Muscle layer of colon (tissue), 2 donors: ENCODE results near the gene KXD1.

Source experiments
- H3K27ac ChIP-seq: one replicate; pipeline ENCODE4 v1.7.0; 2013; ENCODE audit warnings: low read depth, mild to moderate bottlenecking, low read length, moderate library complexity
- H3K27me3 ChIP-seq, 2 donors: one replicate each; pipeline ENCODE4 v1.7.0; 2013; ENCODE audit warnings: low read length in 2 of 2, mild to moderate bottlenecking in 2 of 2; ENCODE audit not compliant: insufficient read depth in 2 of 2, control insufficient read depth in 1 of 2
- H3K36me3 ChIP-seq: one replicate; pipeline ENCODE4 v1.7.0; 2013; ENCODE audit warnings: mild to moderate bottlenecking, low read length; ENCODE audit not compliant: insufficient read depth
- H3K4me1 ChIP-seq: one replicate; pipeline ENCODE4 v1.7.0; 2013; ENCODE audit warnings: mild to moderate bottlenecking, low read length; ENCODE audit not compliant: insufficient read depth
- H3K4me3 ChIP-seq, 2 donors: one replicate each; pipeline ENCODE4 v1.7.0; 2013; ENCODE audit warnings: low read length in 2 of 2, low read depth in 1 of 2, mild to moderate bottlenecking in 1 of 2, moderate library complexity in 1 of 2
- H3K9ac ChIP-seq: one replicate; pipeline ENCODE4 v1.7.0; 2013; ENCODE audit warnings: low read length
- H3K9me3 ChIP-seq: one replicate; pipeline ENCODE4 v1.7.0; 2013; ENCODE audit warnings: mild to moderate bottlenecking, low read length
- donor health status: abdominal sarcoma.
- donor health status: Adenocarcinoma of cecum.

The KXD1 gene

DNA sequence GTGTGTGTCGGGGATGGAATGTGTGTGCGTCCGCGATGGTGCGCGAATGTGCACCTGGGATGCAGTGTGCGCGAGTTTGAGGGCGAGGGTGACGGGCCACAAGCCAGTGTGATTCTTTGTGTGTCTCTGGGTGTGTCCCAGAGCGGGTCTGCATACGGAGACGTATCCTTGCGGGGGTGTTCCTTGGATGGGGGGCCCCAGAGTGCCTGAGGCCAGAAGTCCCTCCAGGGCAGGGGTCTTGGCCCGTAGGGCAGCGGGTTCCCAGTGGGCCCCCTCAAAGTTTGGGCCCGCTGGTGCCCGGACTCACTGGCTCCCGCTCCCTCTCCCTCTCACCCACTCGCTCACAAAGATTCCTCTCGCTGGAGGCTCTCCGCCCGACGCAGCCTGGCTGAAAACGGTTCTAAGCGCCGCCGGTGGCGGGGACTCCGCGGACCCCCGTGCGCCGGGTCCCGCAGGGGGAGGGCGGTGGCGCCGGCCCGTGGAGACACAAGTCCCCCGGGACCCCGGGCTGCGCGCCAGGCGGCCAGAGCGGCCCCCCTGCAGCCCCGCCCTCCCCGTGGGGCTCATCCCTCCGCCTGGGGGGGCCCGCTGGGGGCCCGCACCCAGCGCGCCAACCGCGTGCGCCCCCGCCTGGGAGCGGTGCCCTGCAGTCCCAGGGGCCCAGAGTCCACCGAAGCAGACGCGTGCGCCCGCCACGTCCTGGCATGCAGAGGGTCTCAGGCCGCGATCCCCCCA is 48.0 kb downstream of the KXD1 start:
- no peak overlapping the region for H3K9ac ChIP-seq
- peaks cover 49 to 80% of the 10 kb centered on the region in 2 donors for H3K27me3 ChIP-seq
- H3K4me3 ChIP-seq: no peak overlapping the region
- H3K27ac ChIP-seq: no peak overlapping the region
- no peaks in the 10 kb centered on the region for H3K4me1 ChIP-seq
- H3K9me3 ChIP-seq: no peaks in the 10 kb centered on the region
- H3K36me3 ChIP-seq: no peaks in the 10 kb centered on the region

DNA sequence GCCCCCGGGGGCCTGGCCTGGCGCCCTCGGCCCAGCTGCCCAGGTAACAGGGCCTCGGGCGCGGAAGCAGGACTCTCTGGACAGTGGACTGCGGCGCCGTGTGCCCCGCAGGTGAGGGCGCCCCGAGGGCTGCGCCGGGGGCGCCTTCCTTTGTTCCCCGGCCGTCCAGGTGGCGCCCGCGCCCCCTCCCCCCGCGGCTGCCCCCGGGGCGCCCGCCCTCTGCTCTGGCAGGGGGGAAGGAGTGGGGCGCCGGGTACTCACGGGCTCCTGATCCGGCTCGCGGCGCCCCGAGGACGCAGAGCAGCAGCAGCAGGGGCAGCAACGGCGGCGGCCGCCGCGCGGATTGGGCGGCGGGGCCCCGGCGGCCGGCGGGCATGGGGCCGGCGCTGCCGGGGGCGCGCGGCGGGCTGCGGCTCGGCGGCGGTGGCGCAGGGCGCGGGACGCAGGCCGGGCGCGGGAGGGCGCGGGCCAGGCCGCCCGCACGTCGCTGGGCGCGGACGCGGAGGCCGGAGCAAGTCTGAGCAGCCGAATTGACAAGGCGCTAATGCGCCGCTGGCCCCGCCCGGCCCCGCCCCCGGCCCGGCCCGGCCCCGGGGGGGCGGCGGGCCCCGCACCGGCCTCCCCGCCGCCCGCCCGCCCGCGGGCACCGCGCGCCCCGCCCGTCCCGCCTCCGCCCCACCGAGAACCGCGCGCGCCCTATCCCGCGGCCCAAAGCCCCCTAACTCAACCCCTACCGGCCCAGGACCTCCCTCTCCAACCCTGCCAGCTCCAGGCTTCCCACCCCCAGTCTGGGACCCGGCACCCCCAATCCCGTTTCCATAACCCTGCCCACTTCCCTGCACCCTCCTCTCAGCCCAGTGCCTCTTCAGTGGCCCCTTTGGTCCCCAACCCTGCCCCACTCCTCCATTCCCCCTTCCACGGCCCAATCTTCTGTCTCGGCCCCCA is 48.9 kb downstream of the KXD1 start, which contains the start of gene CRLF1:
Gene CRLF1, minus strand, starts transcription at position 519 of the 945 bp plus-strand sequence. Its CDS starts 143 bp downstream, at position 376.
- no peaks in the 10 kb centered on the region for H3K9me3 ChIP-seq
- peaks cover 55 to 89% of the 10 kb centered on the region in 2 donors for H3K27me3 ChIP-seq
- no peak within 1 kb of the TSS for H3K9ac ChIP-seq
- H3K27ac ChIP-seq: no peak within 1 kb of the TSS
- H3K4me1 ChIP-seq: no peaks in the 10 kb centered on the region
- H3K4me3 ChIP-seq: no peak within 1 kb of the TSS
- no peaks in the 10 kb centered on the region for H3K36me3 ChIP-seq

GRCh38 chr19:18607226-18608101 is 49.8 kb downstream of the KXD1 start:
- Histone ChIP-seq H3K27ac (no peak overlapping the region), H3K4me3 (no peak overlapping the region), H3K36me3 (no peaks in the 10 kb centered on the region), H3K27me3 (peaks cover 63 to 91% of the 10 kb centered on the region in 2 donors), H3K4me1 (peaks cover 8% of the 10 kb centered on the region), H3K9ac (no peak overlapping the region), H3K9me3 (no peaks in the 10 kb centered on the region)

- Histone ChIP-seq H3K36me3 (no peaks in the 10 kb centered on the region), H3K4me3 (no peak overlapping the region), H3K9ac (no peak overlapping the region), H3K27me3 (peaks cover 68 to 94% of the 10 kb centered on the region in 2 donors), H3K4me1 (peaks cover 16% of the 10 kb centered on the region), H3K27ac (no peak overlapping the region), H3K9me3 (no peaks in the 10 kb centered on the region)
Measured at GRCh38 chr19:18608102-18608804, 50.6 kb downstream of the KXD1 start.

GRCh38 chr19:18608805-18609716 is 51.4 kb downstream of the KXD1 start:
- no peaks in the 10 kb centered on the region for H3K9me3 ChIP-seq
- H3K27me3 ChIP-seq: peaks cover 72 to 94% of the 10 kb centered on the region in 2 donors
- H3K4me3 ChIP-seq: no peak overlapping the region
- H3K36me3 ChIP-seq: no peaks in the 10 kb centered on the region
- H3K9ac ChIP-seq: no peak overlapping the region
- peaks cover 16% of the 10 kb centered on the region for H3K4me1 ChIP-seq
- no peak overlapping the region for H3K27ac ChIP-seq

DNA sequence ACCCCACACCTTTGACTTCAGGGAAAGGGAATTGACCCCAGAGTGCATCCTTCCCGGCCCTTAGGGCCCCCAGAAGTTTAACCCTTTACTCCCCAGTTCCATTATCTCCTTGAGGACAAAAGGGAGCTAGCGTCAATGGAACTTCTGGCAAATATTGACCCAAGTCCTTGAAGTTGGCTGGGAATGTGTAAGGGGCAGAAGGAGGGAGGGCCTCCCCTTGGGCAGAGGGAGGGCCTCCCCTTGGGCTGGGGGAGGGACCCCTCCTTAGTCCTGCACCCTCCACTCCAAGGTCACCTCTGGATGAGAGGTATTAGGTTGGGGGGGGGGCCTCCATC is 52.0 kb downstream of the KXD1 start:
- no peaks in the 10 kb centered on the region for H3K36me3 ChIP-seq
- H3K4me3 ChIP-seq: no peak overlapping the region
- peaks cover 70 to 94% of the 10 kb centered on the region in 2 donors for H3K27me3 ChIP-seq
- H3K4me1 ChIP-seq: peaks cover 16% of the 10 kb centered on the region
- H3K27ac ChIP-seq: no peak overlapping the region
- no peaks in the 10 kb centered on the region for H3K9me3 ChIP-seq
- H3K9ac ChIP-seq: no peak overlapping the region

DNA sequence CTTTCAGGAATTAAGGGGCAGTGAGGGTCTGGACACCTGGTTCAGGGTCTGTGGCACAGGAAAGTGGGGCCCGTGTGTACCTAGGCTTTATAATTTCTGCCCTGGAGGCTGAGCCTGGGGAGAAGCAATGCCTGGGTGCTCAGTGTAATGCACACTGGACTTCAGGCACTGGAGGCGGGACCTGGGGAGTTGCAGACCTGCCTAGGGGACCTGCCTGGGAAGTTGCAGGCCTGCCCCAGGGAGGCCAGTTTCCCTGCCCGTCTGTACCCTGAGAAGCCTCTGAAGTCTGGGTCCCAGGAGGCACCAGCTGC is 52.5 kb downstream of the KXD1 start:
- Histone ChIP-seq H3K4me1 (peaks cover 16% of the 10 kb centered on the region), H3K9me3 (no peaks in the 10 kb centered on the region), H3K27me3 (peaks cover 64 to 90% of the 10 kb centered on the region in 2 donors), H3K27ac (no peak overlapping the region), H3K36me3 (no peaks in the 10 kb centered on the region), H3K9ac (no peak overlapping the region), H3K4me3 (no peak overlapping the region)

DNA sequence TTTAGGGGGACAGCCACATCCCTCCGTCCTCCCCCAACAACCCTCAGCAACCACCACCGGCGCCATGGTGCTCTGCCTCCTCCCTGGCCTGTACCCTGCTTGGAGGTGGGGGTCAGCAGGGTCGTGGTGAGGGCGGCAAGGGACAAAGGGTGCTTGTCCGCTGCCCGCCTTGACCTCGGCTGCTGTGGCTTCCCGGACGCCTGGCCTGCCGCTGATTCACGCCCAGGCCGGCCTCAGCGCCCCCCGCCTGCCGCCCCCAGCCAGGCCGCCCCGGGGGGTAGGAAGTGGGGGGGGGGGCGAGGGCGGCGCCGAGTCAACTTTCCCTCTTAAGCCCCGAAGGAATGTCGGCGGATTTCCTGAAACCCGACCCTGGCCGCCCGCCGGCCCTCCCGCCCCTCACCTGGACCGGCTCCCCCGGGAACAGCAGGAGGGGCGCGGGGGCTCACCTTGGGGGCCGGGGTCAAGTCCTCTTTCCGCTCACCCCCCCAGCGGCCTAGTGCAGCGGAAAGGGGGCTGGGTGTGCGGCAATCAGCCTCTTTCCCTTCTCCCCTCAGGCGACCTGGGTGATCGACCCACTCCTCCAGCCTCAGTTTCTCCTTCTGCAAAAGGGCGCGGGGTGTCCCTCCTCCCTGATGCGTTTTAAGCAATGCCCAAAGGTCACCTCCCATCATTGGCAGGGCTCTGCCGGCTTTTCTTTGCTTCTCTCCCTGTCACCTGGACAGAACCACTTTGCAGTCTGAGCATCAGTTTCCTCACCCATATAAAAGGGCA is 53.1 kb downstream of the KXD1 start:
- H3K4me1 ChIP-seq: peaks cover 16% of the 10 kb centered on the region
- no peak overlapping the region for H3K4me3 ChIP-seq
- H3K9me3 ChIP-seq: no peaks in the 10 kb centered on the region
- peaks cover 60 to 84% of the 10 kb centered on the region in 2 donors for H3K27me3 ChIP-seq
- no peak overlapping the region for H3K27ac ChIP-seq
- no peak overlapping the region for H3K9ac ChIP-seq
- no peaks in the 10 kb centered on the region for H3K36me3 ChIP-seq

DNA sequence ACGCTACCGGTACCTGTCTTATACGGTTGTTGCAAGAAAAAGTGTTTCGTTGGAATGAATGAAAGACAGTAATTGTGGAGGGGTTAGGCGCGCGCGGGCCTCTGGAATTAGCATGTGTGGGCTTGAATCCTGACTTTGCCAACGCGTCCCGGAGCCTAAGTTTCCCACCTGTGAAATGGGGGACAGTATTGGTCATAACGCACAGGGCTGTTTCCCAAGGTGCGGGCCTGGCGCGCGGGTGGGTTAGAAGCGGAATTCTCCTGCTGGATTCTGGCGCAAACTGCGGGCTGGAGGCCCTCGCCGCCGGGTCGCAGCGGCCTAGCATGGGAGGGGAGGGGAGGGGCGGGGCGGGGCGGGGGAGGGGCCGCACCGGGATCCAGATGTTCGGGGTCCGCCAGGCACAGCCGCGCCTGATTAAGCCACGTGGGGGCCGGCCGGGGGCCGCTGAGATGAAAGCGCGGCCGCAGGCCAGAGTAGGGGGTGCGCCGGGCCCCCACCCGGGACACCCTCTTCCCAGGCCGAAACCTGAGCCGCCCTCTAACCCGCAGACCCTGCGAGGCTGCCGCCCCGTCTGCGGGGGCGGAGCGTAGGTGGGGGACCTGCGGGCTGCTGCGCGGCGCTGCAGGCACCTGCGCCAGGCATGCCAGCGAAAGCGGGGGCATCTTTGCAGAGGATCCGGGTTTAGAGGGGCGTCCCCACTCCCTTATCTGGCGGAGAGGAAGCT is 53.8 kb downstream of the KXD1 start:
- peaks cover 64 to 83% of the 10 kb centered on the region in 2 donors for H3K27me3 ChIP-seq
- peaks cover 16% of the 10 kb centered on the region for H3K4me1 ChIP-seq
- H3K36me3 ChIP-seq: no peaks in the 10 kb centered on the region
- H3K27ac ChIP-seq: no peak overlapping the region
- no peak overlapping the region for H3K9ac ChIP-seq
- H3K9me3 ChIP-seq: no peaks in the 10 kb centered on the region
- no peak overlapping the region for H3K4me3 ChIP-seq
